HG03558 (cell line): ENCODE data around the gene LMAN1.

Source experiments
- ATAC-seq: cut with Tn5 transposase; IDR thresholded peaks from one replicate; pipeline ENCODE4 v1.9.1; 2021; ENCODE audit warnings: moderate number of reproducible peaks; ENCODE audit not compliant: unreplicated experiment; ENCODE audit errors: extremely low read depth

LMAN1 gene

GRCh38 chr18:59374128-59374527, 15.1 kb upstream of the LMAN1 start:
- ATAC-seq, result no peak

- no peak for ATAC-seq
Observed at GRCh38 chr18:59372975-59373374, 13.9 kb upstream of the LMAN1 start.

- no peak for ATAC-seq
Observed at GRCh38 chr18:59360381-59360780, 1.3 kb upstream of the LMAN1 start.

GRCh38 chr18:59359576-59359952, 499 bp upstream of the LMAN1 start:
- peak; percentile 4 for ATAC-seq

GRCh38 chr18:59358414-59358711, 702 bp downstream of the LMAN1 start:
- peak; percentile 7 for ATAC-seq

- no peak for ATAC-seq
Observed at GRCh38 chr18:59357928-59358327, 1.1 kb downstream of the LMAN1 start.

- no peak for ATAC-seq
Observed at GRCh38 chr18:59354731-59355130, 4.3 kb downstream of the LMAN1 start.

- no peak for ATAC-seq
Observed at GRCh38 chr18:59353079-59353680, 5.9 kb downstream of the LMAN1 start.

GRCh38 chr18:59352250-59352855, 6.7 kb downstream of the LMAN1 start:
- ATAC-seq, result no peak

GRCh38 chr18:59345556-59345955, 13.5 kb downstream of the LMAN1 start:
- ATAC-seq, result no peak

- ATAC-seq, result no peak
Observed at GRCh38 chr18:59344996-59345395, 14.1 kb downstream of the LMAN1 start.

GRCh38 chr18:59343926-59344325, 15.1 kb downstream of the LMAN1 start:
- no peak for ATAC-seq

GRCh38 chr18:59340817-59341216, 18.2 kb downstream of the LMAN1 start:
- peak; percentile 84 for ATAC-seq

- no peak for ATAC-seq
Observed at GRCh38 chr18:59340312-59340711, 18.8 kb downstream of the LMAN1 start.

- no peak for ATAC-seq
Observed at GRCh38 chr18:59332986-59333385, 26.1 kb downstream of the LMAN1 start.

- no peak for ATAC-seq
Observed at GRCh38 chr18:59328683-59329082, 30.4 kb downstream of the LMAN1 start.

GRCh38 chr18:59325965-59326364, 33.1 kb downstream of the LMAN1 start:
- ATAC-seq, result no peak

GRCh38 chr18:59324623-59324971, 34.5 kb downstream of the LMAN1 start:
- no peak for ATAC-seq

- ATAC-seq, result no peak
Observed at GRCh38 chr18:59323931-59324622, 35.0 kb downstream of the LMAN1 start.

- ATAC-seq, result no peak
Observed at GRCh38 chr18:59318460-59319050, 40.5 kb downstream of the LMAN1 start, which contains the start of gene CPLX4. TSS of gene CPLX4 (minus strand) at chr18:59318649. CDS start at chr18:59318462, 187 bp downstream.

GRCh38 chr18:59311631-59312030, 47.4 kb downstream of the LMAN1 start:
- no peak for ATAC-seq

- no peak for ATAC-seq
Observed at GRCh38 chr18:59308938-59309260, 50.2 kb downstream of the LMAN1 start.
